Hematopoietic multipotent progenitor cell treated with erythropoietin and hydrocortisone succinate and interleukin-3 and kit ligand, for 6 days (in vitro differentiated cells): Measurements from ENCODE around the gene NEUROG1.
A peak's percentile ranks its signal among the peaks of the same experiment; 100 is the strongest.

ENCODE experiments used
- DNase-seq: peaks from one replicate; pipeline ENCODE4 v3.0.0-alpha.2; 2015

NEUROG1 gene

GRCh38 chr5:135561266-135561665, 25.5 kb upstream of the NEUROG1 start:
- DNase-seq = no peak

DNA sequence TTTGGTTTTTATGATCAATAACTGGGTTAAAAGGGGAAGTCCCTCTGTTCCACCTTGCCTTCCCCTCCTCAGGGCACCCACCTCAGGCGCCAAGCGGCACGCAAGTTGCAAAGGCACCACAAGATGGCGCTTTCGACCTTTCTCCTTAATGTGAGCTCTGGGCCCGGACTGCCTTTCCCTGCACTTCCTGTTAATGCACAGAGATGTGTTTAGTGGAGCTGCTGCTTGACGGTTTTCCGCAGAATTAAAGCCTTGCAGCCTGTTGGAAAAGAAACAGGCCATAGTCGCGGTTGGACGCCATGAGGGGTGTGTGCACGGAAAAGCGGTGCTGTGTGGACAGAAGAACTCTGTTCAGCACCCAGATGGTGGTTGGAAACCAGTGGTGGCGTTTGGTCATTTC, 25.1 kb upstream of the NEUROG1 start:
- peak; percentile 96 for DNase-seq

DNA sequence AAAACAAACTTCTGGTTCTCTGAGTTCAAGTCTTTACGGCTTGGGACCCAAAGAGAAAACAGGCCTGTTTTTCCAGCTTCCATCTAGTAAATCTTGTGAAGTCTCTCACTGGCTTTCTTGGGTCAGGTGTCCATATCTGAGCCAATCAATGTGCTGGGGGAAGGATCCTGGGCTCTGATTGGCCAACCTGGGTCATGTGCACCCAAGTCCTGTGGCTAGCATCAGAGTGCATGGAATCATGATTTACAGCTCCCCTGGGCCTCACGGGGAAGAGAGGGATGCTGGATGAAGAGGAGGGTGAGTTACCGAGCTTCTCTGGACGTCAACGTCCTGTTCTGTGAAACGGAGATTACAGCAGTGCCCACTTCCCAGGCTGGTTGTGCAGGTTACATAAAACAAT, 23.6 kb upstream of the NEUROG1 start:
- peak; percentile 44 for DNase-seq

DNA sequence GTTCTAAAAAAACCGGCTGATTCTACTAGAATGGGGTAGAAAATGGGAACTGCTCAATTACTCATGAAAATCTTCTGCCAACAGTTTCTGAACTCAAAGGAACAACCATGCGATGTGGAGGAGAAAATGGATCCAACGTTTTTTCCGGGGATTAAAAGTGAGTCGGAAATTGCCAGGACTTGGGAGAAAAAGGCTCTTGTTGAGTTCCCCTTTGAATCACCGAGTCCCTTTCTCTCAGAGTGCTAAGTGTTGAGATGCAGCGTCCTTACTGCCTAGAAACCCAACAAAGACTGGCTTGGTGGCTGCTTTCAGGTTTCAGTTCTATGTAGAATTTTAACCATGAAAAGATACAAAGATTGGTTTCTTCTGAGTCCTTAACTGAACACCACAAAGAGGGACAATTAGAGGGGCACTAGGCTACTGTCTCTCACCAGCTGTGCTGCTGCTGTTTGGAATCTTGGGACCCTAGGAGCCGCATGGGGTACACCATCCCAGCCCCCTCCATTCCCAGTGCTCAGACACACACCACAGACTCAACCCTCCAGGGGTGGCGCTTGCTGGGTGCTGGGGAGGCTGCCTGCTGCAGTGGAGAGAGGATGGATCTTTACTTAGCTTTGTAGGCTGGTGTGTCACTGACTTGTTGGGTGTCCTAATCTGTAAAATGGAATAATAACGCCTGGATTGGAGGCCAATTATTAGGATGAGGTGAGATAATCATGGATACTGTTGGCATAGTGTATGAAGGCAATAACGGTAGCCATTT, 21.5 kb upstream of the NEUROG1 start:
- no peak for DNase-seq

GRCh38 chr5:135556620-135557019, 20.9 kb upstream of the NEUROG1 start:
- DNase-seq = no peak

DNA sequence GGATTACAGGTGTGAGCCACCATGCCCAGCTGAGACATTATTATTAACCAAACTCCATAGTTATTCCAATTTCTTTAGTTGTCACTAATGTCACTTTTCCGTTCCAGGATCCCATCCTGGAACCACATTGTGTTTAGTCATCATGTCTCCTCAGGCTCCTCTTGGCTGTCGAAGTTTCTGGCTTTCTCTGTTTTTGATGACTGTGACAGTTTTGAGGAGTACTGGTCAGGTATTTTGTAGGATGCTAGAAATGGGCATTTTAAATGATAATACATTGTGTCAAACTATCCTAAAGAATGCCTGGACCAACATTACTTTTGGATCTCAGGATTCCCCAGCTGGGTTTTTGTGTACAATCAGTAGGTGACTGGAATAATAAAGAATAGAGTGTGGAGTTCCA, 19.8 kb upstream of the NEUROG1 start:
- DNase-seq = no peak

DNA sequence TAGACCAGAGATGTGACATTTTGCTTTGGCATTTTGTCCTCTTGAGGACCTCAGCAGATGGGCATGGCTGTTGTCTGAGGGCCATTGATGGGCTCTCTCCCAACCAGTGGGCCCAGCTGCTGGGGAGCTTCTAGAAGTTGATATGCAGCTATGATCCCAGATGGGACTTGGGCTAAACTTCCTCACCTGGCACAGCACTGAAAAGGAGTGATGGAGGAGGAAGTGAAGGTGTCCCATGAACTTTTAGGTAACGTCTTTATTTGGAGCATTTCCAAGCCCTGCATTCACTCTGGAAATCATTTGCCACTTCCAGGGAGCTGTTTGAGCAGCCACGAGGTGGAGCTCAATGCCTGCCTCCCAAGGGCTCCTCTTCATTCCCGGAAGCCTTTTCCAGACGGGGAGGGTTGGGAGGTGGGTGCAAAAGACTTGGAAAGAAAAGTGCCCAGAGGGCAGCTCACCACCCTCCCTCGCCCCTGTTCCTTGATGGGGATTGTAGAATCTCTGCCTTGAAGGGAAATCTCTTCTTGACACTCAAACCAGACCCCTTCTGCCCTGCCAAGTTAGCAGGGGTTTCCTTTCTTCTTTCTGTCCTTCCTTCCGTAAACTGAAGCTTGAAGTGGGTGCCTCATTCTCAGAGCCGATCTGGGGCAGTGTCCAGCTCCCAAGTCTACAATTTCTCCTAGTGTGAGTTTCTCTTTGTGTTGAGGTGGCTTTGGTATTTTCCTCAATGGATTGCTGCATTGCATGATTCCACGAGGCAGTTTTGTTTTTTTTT, 18.1 kb upstream of the NEUROG1 start:
- DNase-seq = no peak

DNA sequence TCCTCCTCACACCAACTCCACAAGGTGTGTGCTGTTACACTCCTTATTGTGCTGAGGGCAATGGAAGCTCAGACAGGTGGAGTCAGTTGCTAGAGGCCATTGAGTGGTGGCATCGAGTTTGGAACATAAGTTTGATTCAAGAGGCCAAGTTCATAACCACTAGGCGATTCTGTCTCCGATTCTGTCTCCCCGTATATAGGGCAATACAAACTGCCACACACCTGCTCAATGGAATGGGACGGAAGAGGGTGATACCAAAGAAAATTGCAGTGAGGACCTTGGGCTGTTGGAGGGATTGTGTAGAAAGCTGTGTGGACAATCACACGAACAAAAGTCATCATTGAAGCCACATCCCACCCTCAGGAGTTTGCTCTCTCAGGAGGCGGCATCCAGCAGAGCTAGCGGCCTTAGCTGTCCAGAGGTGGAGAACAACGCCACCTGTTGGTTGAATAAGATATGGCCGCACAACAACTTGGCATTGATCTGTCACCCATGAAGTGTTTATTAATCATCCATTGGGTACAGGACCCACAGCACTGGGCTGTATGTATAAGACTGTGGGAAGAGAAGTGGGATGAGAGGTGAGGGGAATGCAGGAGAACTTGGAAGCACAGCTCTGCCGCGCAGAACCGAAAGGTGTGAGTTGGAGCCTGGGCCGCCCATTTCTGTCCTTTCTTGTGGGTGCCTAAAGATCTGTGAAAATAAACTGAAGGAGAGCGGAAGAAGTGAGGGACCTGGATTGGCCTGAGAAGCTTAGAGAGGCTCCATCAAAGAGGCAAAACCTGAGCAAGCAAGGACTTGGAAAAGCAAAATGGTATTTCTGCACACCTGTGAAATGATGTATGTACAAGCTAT, 16.1 kb upstream of the NEUROG1 start:
- peak; percentile 87 for DNase-seq

DNA sequence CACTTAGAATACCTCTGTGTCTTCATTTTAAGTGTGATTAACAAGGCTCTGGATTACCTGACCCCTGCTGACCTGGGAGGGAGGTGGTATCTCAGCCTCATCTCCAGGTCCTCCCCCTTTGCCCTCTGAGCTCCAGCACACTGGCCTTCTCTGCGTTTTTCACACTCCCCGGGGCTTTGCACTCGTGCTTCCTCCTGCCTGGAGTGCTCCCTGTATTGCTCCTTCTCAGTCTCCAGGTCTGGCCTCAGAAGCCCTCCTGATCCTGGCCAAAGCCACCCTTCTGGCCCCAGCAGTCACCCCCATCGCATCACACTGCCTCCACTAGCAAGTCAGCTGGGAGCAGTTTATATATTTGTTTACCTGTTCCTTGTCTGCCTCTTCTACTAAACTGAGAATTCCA, 13.6 kb upstream of the NEUROG1 start:
- no peak for DNase-seq

GRCh38 chr5:135547590-135548254, 12.0 kb upstream of the NEUROG1 start:
- DNase-seq = peak; percentile 30

DNA sequence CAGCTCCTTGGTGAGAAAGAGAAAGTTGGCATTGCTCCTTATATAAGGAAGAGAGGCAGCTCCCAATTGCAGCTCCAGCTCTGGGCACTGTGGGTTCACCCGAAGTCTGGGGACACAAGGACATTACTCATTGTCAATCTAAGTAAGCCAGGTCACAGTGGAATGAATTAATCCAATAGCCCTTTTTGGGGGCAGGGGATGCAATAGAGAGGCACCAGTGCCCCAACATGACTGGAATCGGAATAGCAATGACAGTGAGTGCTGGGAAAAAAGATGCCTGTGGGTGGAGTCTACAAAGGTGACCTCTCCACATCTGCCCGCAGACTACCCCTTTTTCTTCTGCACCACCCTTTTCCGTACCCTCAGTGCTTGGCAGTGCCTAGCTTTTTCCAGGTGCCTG, 11.1 kb upstream of the NEUROG1 start:
- DNase-seq = no peak

DNA sequence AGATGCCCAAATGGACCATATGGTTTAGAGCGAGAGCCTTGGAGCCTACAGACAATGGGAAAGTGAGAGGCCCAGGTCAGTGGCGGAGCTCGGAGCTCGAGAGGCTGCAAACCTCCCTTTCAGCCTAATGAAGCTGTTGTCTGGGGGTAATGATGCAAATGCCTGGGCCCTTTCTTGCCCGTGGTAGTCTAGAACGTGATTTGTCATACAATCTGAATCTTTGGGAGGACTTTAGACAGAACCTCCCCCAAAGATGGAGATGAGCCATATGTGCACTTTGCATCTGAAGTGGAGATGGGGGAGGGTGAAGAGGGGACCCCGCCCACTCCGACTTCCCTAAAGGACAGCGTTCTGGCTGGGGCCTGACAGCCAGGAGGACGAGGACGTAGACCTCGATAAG, 10.3 kb upstream of the NEUROG1 start:
- no peak for DNase-seq

DNA sequence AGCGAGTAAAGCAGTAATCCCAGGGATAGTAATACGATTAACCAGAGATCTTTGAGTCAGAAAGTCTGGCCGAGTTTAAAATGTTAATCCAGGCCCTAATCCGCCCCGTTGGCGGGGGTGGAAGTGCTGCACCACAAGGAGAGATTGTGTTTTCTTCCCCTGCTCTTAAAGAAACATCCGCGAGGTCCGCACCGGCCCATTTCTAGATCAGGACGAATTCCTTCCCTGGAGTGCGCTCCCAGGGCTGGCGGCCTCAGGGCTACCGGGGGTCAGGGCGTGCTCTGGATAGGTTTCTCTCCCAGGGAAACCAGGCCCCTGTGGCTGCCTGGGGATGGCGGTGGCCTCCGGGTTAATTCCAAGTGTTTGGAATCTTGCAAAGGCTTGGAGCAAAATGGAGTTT, 9.3 kb upstream of the NEUROG1 start:
- DNase-seq = no peak

DNA sequence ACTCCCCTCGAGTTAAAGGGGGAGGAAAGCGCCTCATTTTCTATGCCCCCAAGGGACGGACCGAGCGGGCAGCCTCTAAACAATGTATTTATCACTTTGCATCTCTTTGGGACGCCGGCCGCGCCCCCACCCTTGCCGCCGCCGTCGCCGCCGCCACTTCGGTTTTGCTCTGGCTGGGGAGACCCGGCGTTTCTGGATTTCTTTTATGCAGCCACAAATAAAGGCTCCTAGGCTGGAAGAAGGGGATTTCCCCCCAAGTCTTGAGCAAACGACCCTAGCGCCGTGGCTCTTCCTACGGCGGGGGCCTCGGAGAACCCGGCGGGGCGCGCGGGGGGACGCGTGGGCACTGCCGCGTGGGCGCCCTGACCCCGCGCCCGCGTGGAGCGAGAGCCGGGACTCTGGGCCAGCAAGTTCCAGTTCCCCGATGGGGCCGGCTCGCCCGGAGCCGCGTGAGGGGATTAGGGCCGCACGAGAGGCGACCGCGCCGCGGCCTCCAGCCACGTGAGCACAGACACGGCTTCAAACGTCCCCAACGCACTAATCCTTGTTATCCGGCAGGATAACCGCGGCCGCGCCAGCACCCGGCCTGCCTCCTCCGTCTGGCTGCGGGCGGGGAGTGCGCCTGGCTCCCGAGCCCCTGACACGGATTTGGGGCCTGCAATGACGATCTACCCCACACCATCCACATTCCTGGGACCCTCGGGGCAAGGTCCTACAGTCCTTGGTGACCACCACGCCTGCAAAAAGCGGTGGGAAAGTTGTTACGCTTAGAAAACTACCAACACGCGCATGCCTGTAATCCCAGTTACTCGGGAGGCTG, 7.9 kb upstream of the NEUROG1 start:
- peak; percentile 47 for DNase-seq

- DNase-seq = no peak
Observed at GRCh38 chr5:135543001-135543484, 7.3 kb upstream of the NEUROG1 start.

GRCh38 chr5:135541807-135542502, 6.2 kb upstream of the NEUROG1 start:
- DNase-seq = no peak

- DNase-seq = no peak
Observed at GRCh38 chr5:135539430-135540005, 3.8 kb upstream of the NEUROG1 start.

DNA sequence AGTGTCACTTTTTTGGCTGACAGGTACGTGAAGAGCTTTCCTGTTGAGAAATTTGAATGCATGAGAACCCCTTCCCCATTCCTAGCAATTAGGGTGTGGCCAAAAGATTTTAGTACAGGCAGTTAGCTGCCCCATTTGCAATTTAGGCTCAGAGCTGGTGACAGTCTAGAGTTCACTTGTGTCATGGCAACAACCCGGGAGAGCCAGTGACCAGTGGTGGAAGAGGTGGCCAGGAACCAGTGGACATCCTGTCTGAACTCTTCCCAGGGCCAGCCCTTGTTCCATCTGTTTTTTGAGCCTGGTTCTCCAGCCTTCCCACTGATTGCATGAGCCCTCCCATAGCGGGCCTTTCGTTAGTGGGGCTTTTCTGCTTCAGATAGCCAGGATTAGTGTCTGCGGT, 2.5 kb upstream of the NEUROG1 start:
- no peak for DNase-seq

- no peak for DNase-seq
Observed at GRCh38 chr5:135537745-135538144, 2.0 kb upstream of the NEUROG1 start.

GRCh38 chr5:135537271-135537670, 1.5 kb upstream of the NEUROG1 start:
- no peak for DNase-seq

DNA sequence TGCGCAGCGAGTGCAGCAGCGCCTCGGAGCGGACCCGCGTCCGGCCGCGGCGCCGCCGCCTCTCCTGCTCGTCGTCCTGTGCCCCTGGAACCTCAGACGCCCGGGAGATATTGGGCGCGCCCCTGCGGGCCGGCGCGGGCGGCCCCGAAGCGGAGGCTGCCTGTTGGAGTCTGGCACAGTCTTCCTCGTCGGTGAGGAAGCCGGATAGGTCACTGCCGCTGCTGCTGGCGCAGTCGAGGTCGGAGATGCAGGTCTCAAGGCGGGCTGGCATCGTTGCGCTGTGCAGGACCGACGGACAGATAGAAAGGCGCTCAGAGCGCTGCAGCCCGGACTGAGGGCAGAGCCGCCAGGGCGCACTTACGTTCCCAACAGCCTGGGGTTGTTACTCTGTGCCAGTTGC, 344 bp downstream of the NEUROG1 start:
- no peak for DNase-seq
